ENCODE measurements around the gene KLHL7.
A peak's percentile ranks its signal among the peaks of the same experiment; 100 is the strongest.
"Not testable (repeated sequence)": the region's sequence is repeated elsewhere in the genome, so short reads cannot be mapped to it uniquely, and the experiment has no call there.

KLHL7 gene

DNA sequence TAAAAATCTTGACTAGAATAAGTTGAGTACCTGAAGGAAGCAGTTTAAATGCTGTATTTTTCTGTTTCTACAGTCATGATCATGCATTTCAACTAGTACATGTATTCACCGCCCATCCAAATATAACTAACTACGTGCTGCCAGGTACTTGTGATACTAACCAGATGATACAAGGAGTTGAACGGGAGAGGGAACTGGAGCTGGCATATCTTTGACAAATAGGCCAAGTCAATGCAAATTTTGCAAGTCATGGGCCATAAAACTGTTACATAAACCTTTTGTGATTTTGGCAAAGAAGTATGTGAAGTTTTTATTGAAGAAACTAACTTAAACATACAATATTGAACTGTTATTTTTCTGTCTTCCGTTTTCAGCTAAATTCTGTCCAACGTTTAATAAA is 90.7 kb downstream of the KLHL7 start:
- Histone ChIP-seq H3K27ac (no peak overlapping the region), H3K4me3 (ENCODE audit: low read depth, low read length) (no peak overlapping the region), H3K27me3 (replicated peaks) (no peaks in the 10 kb centered on the region), H3K36me3 (replicated peaks) (peaks cover 41% of the 10 kb centered on the region)
- in situ Hi-C loops (cut with HindIII; ENCODE audit: low pct_ligation_motif_present, low sequenced_read_pairs): no loop called here
- TF ChIP-seq, protein P1, sequence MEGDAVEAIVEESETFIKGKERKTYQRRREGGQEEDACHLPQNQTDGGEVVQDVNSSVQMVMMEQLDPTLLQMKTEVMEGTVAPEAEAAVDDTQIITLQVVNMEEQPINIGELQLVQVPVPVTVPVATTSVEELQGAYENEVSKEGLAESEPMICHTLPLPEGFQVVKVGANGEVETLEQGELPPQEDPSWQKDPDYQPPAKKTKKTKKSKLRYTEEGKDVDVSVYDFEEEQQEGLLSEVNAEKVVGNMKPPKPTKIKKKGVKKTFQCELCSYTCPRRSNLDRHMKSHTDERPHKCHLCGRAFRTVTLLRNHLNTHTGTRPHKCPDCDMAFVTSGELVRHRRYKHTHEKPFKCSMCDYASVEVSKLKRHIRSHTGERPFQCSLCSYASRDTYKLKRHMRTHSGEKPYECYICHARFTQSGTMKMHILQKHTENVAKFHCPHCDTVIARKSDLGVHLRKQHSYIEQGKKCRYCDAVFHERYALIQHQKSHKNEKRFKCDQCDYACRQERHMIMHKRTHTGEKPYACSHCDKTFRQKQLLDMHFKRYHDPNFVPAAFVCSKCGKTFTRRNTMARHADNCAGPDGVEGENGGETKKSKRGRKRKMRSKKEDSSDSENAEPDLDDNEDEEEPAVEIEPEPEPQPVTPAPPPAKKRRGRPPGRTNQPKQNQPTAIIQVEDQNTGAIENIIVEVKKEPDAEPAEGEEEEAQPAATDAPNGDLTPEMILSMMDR (IDR thresholded peaks at IDR 0.05; ENCODE audit: low read depth, low read length, missing control alignments): no peak
- no peak for DNase-seq

DNA sequence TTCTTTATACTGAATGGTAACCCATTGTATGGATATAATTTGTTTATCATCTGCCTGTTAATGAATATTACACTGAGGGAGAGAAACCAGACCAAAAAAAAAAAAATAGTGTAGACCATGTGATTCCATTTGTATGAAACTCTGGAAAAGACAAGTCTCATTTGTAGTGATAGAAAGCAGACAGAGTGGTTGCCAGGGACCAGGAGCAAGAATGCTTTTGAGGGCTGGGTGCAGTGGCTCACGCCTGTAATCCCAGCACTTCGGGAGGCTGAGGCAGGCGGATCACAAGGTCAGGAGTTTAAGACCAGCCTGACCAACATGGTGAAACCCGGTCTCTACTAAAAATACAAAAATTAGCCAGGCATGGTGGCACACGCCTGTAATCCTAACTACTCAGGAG is 92.2 kb downstream of the KLHL7 start:
- H3K27ac ChIP-seq; in situ Hi-C loops (cut with HindIII; ENCODE audit: low pct_ligation_motif_present, low sequenced_read_pairs); H3K4me3 ChIP-seq (ENCODE audit: low read depth, low read length); DNase-seq; H3K27me3 ChIP-seq (replicated peaks): not testable (repeated sequence)
- H3K36me3 ChIP-seq (replicated peaks): peaks cover 32% of the 10 kb centered on the region

DNA sequence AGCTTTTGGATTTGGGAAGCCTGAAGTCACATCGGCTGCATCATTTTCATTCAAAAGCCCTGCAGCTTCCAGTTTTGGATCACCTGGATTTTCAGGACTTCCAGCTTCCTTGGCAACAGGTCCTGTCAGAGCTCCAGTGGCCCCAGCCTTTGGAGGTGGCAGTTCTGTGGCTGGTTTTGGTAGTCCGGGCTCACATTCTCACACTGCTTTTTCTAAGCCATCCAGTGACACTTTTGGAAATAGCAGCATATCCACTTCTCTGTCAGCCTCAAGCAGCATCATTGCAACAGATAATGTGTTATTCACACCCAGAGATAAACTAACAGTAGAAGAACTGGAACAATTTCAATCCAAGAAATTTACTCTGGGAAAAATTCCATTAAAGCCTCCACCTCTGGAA is 94.7 kb downstream of the KLHL7 start:
- in situ Hi-C loops (cut with HindIII; ENCODE audit: low pct_ligation_motif_present, low sequenced_read_pairs): no loop called here
- DNase-seq: no peak
- peaks cover 20% of the 10 kb centered on the region for H3K36me3 ChIP-seq (replicated peaks)
- TF ChIP-seq, protein P1 (IDR thresholded peaks at IDR 0.05; ENCODE audit: low read depth, low read length, missing control alignments): no peak
- no peaks in the 10 kb centered on the region for H3K27me3 ChIP-seq (replicated peaks)
- no peak overlapping the region for H3K27ac ChIP-seq
- H3K4me3 ChIP-seq (ENCODE audit: low read depth, low read length): no peak overlapping the region

DNA sequence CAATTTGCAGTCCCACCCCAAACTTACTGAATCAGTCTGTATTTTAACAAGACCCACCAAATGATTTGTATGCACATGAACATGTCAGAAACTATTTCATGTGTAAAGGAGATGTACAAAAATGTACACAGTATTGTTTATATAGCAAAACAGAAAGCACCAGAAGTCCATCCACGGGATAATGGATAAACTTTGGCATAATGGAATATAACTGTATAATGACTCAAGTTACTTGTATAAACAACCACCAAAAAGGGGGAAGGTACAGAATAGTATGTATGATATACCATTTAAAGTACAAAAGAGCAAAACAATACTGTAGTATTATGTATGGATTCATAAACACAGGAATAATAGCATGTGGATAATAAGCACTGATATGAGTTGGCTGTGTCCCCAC is 98.7 kb downstream of the KLHL7 start:
- Histone ChIP-seq H3K36me3 (replicated peaks) (peaks cover 14% of the 10 kb centered on the region), H3K27ac (no peak overlapping the region), H3K4me3 (ENCODE audit: low read depth, low read length) (no peak overlapping the region), H3K27me3 (replicated peaks) (no peaks in the 10 kb centered on the region)
- TF ChIP-seq, protein P1 (IDR thresholded peaks at IDR 0.05; ENCODE audit: low read depth, low read length, missing control alignments): no peak
- in situ Hi-C loops (cut with HindIII; ENCODE audit: low pct_ligation_motif_present, low sequenced_read_pairs): no loop called here
- no peak for DNase-seq

DNA sequence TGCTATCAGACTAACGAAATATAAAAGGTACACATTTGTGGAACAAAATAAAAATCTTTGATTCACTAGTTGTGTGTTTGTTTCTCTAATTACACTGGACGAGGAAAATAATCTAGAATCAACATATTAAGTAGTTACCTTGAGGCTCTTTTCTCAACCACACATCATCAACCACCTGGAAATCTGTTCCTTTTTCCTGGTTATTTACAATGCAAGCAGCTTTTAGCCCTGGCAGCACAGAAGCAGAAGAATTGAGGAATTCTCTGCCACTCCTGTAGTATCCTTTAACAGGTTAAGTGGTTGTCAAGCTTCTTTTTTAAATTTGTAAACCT is 100.0 kb downstream of the KLHL7 start:
- Histone ChIP-seq H3K27ac (no peak overlapping the region), H3K36me3 (replicated peaks) (peaks cover 1% of the 10 kb centered on the region), H3K4me3 (ENCODE audit: low read depth, low read length) (peak overlapping the region; percentile 26), H3K27me3 (replicated peaks) (no peaks in the 10 kb centered on the region)
- in situ Hi-C loops (cut with HindIII; ENCODE audit: low pct_ligation_motif_present, low sequenced_read_pairs): no loop called here
- TF ChIP-seq, protein P1 (IDR thresholded peaks at IDR 0.05; ENCODE audit: low read depth, low read length, missing control alignments): no peak
- DNase-seq: no peak

DNA sequence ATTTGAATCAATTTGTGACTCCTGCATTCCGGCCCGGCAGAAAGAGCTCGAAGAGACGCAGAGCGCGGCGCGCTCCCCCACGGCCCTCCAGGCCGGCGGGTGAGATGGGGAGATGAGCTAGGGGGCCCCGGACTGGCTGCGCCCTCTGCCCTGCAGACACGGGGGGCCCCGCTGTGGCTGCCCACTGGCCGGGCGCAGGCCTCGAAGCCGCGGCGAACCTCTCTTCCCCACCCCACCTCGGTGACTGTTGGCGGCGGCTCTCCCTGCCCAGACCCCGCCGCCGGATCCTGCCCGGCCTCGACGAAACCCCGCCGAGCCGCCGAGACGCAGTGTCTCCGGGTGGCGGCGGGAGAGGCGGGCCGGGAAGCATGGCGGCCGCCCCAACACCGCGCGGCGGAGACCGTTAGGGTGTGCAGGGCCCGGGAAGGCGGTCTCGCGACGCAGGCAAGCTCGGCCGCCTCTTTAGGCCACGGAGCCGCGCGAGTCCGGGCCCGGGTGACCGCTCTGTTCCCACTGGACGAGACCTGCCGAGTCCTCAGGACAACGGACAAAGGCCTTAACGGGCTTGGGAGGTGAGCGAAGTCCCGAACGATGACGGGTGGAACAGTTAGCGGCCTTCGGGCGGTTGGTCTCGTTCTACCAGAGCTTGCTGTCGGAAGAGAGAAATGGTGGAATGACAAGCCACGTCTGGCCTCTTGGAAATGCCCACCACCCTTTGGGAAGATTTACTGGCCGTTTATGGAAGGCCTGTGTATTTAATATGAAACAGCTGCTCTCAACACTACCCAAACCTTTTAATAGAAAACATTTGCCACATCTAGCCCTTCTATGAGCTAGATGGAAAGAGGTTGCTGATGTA is 100.6 kb downstream of the KLHL7 start:
- H3K27me3 ChIP-seq (replicated peaks): no peaks in the 10 kb centered on the region
- no peak overlapping the region for H3K27ac ChIP-seq
- no peaks in the 10 kb centered on the region for H3K36me3 ChIP-seq (replicated peaks)
- H3K4me3 ChIP-seq (ENCODE audit: low read depth, low read length): peak overlapping the region; percentile 41
- TF ChIP-seq, protein P1 (IDR thresholded peaks at IDR 0.05; ENCODE audit: low read depth, low read length, missing control alignments): no peak
- peak; percentile 5 for DNase-seq
- in situ Hi-C loops (cut with HindIII; ENCODE audit: low pct_ligation_motif_present, low sequenced_read_pairs): no loop called here

All from brain microvascular endothelial cell (primary cell).